Right lobe of liver (tissue), 6 donors: ENCODE results near the gene SPATA21. TPM values are rescaled to one million over a fixed set of nuclear protein-coding genes. Genes with fewer than 3 reads are reported as not detected.

Experiments used
- ATAC-seq, 4 donors: fragments of 200-7000 bp; cut with Tn5 transposase; one replicate each; pipeline ENCODE4 v1.9.1; 2020; ENCODE audit warnings: mild to moderate bottlenecking in 4 of 4, moderate library complexity in 4 of 4
- DNase-seq, 3 donors: peaks; one replicate each; pipeline ENCODE4 v3.0.0-alpha.2; 2020
- H3K27ac ChIP-seq, 3 donors: fragments of 200-600 bp; one replicate each; pipeline ENCODE4 v1.8.0; 2022
- H3K27me3 ChIP-seq, 2 donors: fragments of 200-600 bp; one replicate each; pipeline ENCODE4 v1.8.0; 2022
- H3K36me3 ChIP-seq, 4 donors: fragments of 200-600 bp; sonication (generic) in 1 of 4; one replicate each; pipeline versions ENCODE4 v1.5.1 to v1.8.0; 2017 to 2022; ENCODE audit warnings: control low read depth in 1 of 4
- H3K4me1 ChIP-seq, 4 donors: fragments of 200-600 bp; sonication (generic) in 1 of 4; one replicate each; pipeline versions ENCODE4 v1.5.1 to v1.8.0; 2017 to 2022; ENCODE audit warnings: control low read depth in 1 of 4
- H3K4me3 ChIP-seq, 3 donors: fragments of 200-600 bp; one replicate each; pipeline ENCODE4 v1.8.0; 2022
- H3K9me3 ChIP-seq, 4 donors: fragments of 200-600 bp; sonication (generic) in 1 of 4; one replicate each; pipeline versions ENCODE4 v1.5.1 to v1.8.0; 2017 to 2022; ENCODE audit warnings: control low read depth in 1 of 4
- POLR2A ChIP-seq: fragments of 450-650 bp; IDR thresholded peaks from one replicate; pipeline ENCODE4 v1.6.1; 2017; ENCODE audit warnings: antibody characterized with exemption, mild to moderate bottlenecking
- WGBS: methylation state at CpG from one replicate; pipeline ENCODE4 v1.1.6; 2018; ENCODE audit warnings: low coverage, low lambda C conversion rate; ENCODE audit not compliant: insufficient coverage; ENCODE audit errors: missing lambda C conversion rate; 5-methylcytosine and 5-hydroxymethylcytosine counted together
- intact Hi-C, 2 donors: fragments of 100-400 bp; cut with DNase I; formaldehyde crosslinking; loops; one replicate each; pipeline versions ENCODE4 v1.11.2 to v1.14.1; 2022
- total RNA-seq, 6 experiments: library from RNA; depleted of rRNA in 2 of 6; stranded (reverse); fragments of >200 nt in 2 of 6; fragmentation: NEBNext Ultra II Directional in 3 of 6; extraction: Animal tissue kit (Norgen Biotek cat#: 25700) in 3 of 6; gene quantifications; one replicate each; pipeline versions ENCODE4 v1.1.0 to v1.2.4, GENCODE V29; 2016 to 2023
- TF ChIP-seq, protein P1 (sequence below), 4 donors: fragments of 200-600 bp in 3 of 4; fragments of 450-650 bp in 1 of 4; IDR thresholded peaks; one replicate each; pipeline versions ENCODE4 v1.5.1 to v1.8.0; 2016 to 2022; ENCODE audit warnings: antibody characterized with exemption in 4 of 4, mild to moderate bottlenecking in 2 of 4
- donor health status: DM: no; HTN: yes; CAD: no.
- donor health status: DM: no; HTN: no; CAD: no.
- donor health status: DM: no; HTN: no; CAD: no.
- donor health status: DM: no; HTN: yes; CAD: no.
- donor health status: DM: no; HTN: yes; CAD: no.

Gene SPATA21
- total RNA-seq, 6 experiments from 2014 or later: 1.6 to 1.8 TPM; not detected in 4

DNA sequence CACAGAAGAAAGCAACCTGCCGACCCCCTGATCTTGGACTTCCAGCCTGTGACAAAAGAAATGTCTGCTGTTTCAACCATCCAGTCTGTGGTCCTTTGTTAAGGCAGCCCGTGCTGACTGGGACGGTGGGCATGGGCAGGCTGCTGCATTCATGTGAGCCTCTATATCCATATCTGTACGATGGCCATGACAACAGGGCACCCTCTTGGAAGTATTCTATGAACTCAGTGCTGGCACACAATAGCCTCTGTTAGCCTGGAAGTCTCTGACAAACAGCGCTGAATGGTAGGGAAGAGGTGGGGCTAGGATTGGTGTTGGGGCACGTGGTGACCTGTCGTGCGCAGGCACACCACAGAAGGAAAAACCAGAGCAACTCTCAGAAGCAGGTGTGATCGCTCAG is 30.4 kb downstream of the SPATA21 start:
- no peak for TF ChIP-seq POLR2A
- TF ChIP-seq, protein P1, sequence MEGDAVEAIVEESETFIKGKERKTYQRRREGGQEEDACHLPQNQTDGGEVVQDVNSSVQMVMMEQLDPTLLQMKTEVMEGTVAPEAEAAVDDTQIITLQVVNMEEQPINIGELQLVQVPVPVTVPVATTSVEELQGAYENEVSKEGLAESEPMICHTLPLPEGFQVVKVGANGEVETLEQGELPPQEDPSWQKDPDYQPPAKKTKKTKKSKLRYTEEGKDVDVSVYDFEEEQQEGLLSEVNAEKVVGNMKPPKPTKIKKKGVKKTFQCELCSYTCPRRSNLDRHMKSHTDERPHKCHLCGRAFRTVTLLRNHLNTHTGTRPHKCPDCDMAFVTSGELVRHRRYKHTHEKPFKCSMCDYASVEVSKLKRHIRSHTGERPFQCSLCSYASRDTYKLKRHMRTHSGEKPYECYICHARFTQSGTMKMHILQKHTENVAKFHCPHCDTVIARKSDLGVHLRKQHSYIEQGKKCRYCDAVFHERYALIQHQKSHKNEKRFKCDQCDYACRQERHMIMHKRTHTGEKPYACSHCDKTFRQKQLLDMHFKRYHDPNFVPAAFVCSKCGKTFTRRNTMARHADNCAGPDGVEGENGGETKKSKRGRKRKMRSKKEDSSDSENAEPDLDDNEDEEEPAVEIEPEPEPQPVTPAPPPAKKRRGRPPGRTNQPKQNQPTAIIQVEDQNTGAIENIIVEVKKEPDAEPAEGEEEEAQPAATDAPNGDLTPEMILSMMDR (IDR thresholded peaks at IDR 0.05): no peak
- no peak overlapping the region for H3K4me3 ChIP-seq
- H3K36me3 ChIP-seq: no peaks in the 10 kb centered on the region
- no peak overlapping the region for H3K27ac ChIP-seq
- H3K27me3 ChIP-seq: no peaks in the 10 kb centered on the region
- DNase-seq (no peak), ATAC-seq (no peak)
- no peaks in the 10 kb centered on the region for H3K9me3 ChIP-seq
- intact Hi-C loops: no loop called here
- H3K4me1 ChIP-seq: no peaks in the 10 kb centered on the region
- 74% methylated on average over 4 of the region's 9 CpGs for WGBS

DNA sequence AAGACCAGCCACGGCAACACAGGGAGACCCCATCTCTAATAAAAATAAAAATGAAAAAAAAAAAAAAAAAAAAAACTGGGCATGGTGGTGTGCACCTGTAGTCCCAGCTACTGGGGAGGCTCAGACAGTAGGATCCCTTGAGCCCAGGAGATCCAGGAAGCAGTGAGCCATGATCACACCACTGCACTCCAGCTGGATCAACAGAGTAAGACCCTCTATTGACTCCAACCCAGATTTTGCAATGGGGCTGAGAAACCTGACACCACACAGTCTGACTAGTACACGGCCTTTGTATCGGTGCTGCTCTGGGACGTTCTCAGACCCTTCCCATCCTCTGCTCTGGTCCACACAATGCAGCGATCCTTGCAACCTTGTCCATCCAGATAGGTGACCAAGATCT is 31.8 kb downstream of the SPATA21 start:
- no peak for DNase-seq
- H3K27me3 ChIP-seq: no peaks in the 10 kb centered on the region
- no peak overlapping the region for H3K27ac ChIP-seq
- no peaks in the 10 kb centered on the region for H3K4me1 ChIP-seq
- H3K4me3 ChIP-seq: no peak overlapping the region
- no peaks in the 10 kb centered on the region for H3K9me3 ChIP-seq
- intact Hi-C loops: no loop called here
- no peak for ATAC-seq
- TF ChIP-seq POLR2A: no peak
- TF ChIP-seq, protein P1 (IDR thresholded peaks at IDR 0.05): no peak
- no peaks in the 10 kb centered on the region for H3K36me3 ChIP-seq
- 82% methylated on average over 4 of the region's 5 CpGs for WGBS

DNA sequence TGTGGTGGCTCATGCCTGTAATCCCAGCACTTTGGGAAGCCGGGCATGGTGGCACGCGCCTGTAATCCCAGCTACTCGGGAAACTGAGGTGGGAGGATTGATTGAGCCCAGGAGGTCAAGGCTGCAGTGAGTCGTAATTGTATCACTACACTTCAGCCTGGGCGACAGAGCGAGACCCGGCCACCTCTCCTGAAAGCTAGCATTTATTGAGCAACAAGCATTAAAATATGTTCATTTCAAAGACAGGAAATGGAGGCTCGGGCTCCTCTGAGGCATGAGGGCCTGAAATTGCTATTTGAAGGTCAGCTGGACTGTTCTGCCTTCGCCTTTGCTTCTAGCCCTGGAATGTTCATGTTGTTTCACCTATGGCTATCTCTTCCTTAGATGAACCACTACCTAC is 34.5 kb downstream of the SPATA21 start:
- intact Hi-C loops: no loop called here
- TF ChIP-seq, protein P1 (IDR thresholded peaks at IDR 0.05): no peak
- no peak for TF ChIP-seq POLR2A

GRCh38 chr1:16398371-16398953 is 38.8 kb downstream of the SPATA21 start:
- no CpG with 5 or more reads among the region's 5 CpGs for WGBS

More for the DNA sequence above, 34.5 kb downstream of the SPATA21 start:
- 77% methylated on average over 4 of the region's 10 CpGs for WGBS
- peaks cover 0 to 5% (median 0%) of the 10 kb centered on the region in 4 donors for H3K36me3 ChIP-seq
- H3K9me3 ChIP-seq: no peaks in the 10 kb centered on the region
- H3K27me3 ChIP-seq: no peaks in the 10 kb centered on the region
- H3K4me1 ChIP-seq: no peaks in the 10 kb centered on the region
- ATAC-seq (no peak), DNase-seq (no peak)
- H3K4me3 ChIP-seq: no peak overlapping the region
- no peak overlapping the region for H3K27ac ChIP-seq

More at GRCh38 chr1:16398371-16398953, 38.8 kb downstream of the SPATA21 start:
- peaks cover 0 to 4% (median 0%) of the 10 kb centered on the region in 4 donors for H3K4me1 ChIP-seq
- no peaks in the 10 kb centered on the region for H3K9me3 ChIP-seq
- no peaks in the 10 kb centered on the region for H3K27me3 ChIP-seq
- H3K4me3 ChIP-seq: no peak overlapping the region
- no peak for ATAC-seq
- intact Hi-C loops: no loop called here
- peaks cover 0 to 19% (median 11%) of the 10 kb centered on the region in 4 donors for H3K36me3 ChIP-seq
- no peak for DNase-seq
- no peak overlapping the region for H3K27ac ChIP-seq
- TF ChIP-seq POLR2A: no peak
- TF ChIP-seq, protein P1 (IDR thresholded peaks at IDR 0.05): no peak
